HFFc6 (cell line): ENCODE measurements around the gene AACS. TPM values are rescaled to one million over a fixed set of nuclear protein-coding genes. Genes with fewer than 3 reads are reported as not detected.

Source experiments
- DNase-seq: peaks from one replicate; pipeline ENCODE4 v3.0.0-alpha.2; 2018
- H3K27ac Mint-ChIP-seq: 2 replicates; pipeline ENCODE4 v1.8.0; 2020; ENCODE audit warnings: mild to moderate bottlenecking, mixed read lengths
- H3K27me3 Mint-ChIP-seq: 2 replicates; pipeline ENCODE4 v1.8.0; 2021; ENCODE audit warnings: mild to moderate bottlenecking, moderate library complexity, mixed read lengths; ENCODE audit not compliant: insufficient read depth
- H3K36me3 Mint-ChIP-seq: 2 replicates; pipeline ENCODE4 v1.8.0; 2021; ENCODE audit warnings: low read depth, mixed read lengths
- H3K4me1 Mint-ChIP-seq: 2 replicates; pipeline ENCODE4 v1.8.0; 2020; ENCODE audit warnings: low read depth, mixed read lengths
- H3K4me3 Mint-ChIP-seq: 2 replicates; pipeline ENCODE4 v1.8.0; 2020; ENCODE audit warnings: mild to moderate bottlenecking, moderate library complexity, mixed read lengths
- H3K9me3 Mint-ChIP-seq: 2 replicates; pipeline ENCODE4 v1.8.0; 2020; ENCODE audit warnings: mild to moderate bottlenecking, mixed read lengths
- total RNA-seq, 6 experiments: library from RNA; stranded (reverse); fragmentation: NEBNext Ultra II Directional; extraction: Animal tissue kit (Norgen Biotek cat#: 25700); gene quantifications; 2 replicates in 1 of 6; 3 replicates in 5 of 6; pipeline ENCODE4 v1.2.3, GENCODE V29; 2021
- TF ChIP-seq, protein P1 (sequence below): fragments of 200-600 bp; sonication (generic); IDR thresholded peaks from 2 replicates; pipeline ENCODE4 v1.5.0; 2021; ENCODE audit warnings: antibody characterized with exemption, mild to moderate bottlenecking

The AACS gene
- total RNA-seq, 6 experiments from 2014 or later: 21.6 to 29.5 (median 24.2) TPM

DNA sequence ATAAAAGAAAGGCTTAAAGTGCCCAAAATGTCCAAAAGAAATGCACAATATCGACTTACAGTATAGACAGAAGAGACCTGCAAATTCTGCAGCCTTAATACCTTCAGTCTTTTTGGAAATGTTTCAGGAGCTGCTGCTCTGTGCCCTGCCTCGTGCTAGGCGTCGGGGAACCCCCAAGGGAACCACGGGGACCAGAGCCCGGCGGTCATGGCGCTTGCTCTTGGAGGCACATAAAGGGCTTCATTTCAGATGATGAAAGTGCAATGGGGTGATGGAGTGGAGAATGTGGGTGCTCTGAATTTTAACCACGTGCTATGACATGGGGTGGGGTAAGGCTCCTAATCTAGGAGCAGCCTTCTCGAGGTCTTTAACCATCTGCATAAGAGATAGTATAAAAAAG is 14.8 kb upstream of the AACS start:
- H3K36me3 Mint-ChIP-seq: no peaks in the 10 kb centered on the region
- H3K27me3 Mint-ChIP-seq: peaks cover 4% of the 10 kb centered on the region; the same call in 1 of the 2 replicates

DNA sequence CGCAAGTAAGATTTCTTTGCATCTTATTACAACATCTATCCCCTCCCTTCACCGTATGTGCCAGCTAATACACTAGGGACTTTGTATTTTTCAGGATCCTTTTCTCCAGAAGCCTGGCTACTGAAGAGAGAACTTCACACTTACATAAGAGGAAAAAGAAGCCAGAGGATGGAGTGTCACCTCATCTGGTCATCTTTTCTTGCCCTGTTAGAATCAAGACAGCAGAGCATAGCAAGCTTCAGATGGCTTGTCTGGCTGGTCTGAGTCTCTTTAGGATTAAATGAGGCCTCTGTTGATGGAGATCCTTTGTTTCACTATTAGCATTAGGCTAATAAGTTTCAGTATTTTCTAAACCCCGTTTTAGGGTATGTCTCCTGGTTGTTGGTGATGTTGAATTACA is 14.4 kb upstream of the AACS start:
- peaks cover 4% of the 10 kb centered on the region; the same call in 1 of the 2 replicates for H3K27me3 Mint-ChIP-seq
- H3K4me3 Mint-ChIP-seq: no peak overlapping the region
- DNase-seq: no peak
- H3K4me1 Mint-ChIP-seq: peaks cover 7% of the 10 kb centered on the region; the same call in 1 of the 2 replicates
- H3K27ac Mint-ChIP-seq: no peak overlapping the region
- TF ChIP-seq, protein P1, sequence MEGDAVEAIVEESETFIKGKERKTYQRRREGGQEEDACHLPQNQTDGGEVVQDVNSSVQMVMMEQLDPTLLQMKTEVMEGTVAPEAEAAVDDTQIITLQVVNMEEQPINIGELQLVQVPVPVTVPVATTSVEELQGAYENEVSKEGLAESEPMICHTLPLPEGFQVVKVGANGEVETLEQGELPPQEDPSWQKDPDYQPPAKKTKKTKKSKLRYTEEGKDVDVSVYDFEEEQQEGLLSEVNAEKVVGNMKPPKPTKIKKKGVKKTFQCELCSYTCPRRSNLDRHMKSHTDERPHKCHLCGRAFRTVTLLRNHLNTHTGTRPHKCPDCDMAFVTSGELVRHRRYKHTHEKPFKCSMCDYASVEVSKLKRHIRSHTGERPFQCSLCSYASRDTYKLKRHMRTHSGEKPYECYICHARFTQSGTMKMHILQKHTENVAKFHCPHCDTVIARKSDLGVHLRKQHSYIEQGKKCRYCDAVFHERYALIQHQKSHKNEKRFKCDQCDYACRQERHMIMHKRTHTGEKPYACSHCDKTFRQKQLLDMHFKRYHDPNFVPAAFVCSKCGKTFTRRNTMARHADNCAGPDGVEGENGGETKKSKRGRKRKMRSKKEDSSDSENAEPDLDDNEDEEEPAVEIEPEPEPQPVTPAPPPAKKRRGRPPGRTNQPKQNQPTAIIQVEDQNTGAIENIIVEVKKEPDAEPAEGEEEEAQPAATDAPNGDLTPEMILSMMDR: no peak
- no peaks in the 10 kb centered on the region for H3K36me3 Mint-ChIP-seq
- no peaks in the 10 kb centered on the region for H3K9me3 Mint-ChIP-seq

More for the DNA sequence above, 14.8 kb upstream of the AACS start:
- H3K9me3 Mint-ChIP-seq: no peaks in the 10 kb centered on the region
- TF ChIP-seq, protein P1: no peak
- no peak overlapping the region for H3K4me3 Mint-ChIP-seq
- peaks cover 7% of the 10 kb centered on the region; the same call in 1 of the 2 replicates for H3K4me1 Mint-ChIP-seq
- no peak for DNase-seq
- no peak overlapping the region for H3K27ac Mint-ChIP-seq

DNA sequence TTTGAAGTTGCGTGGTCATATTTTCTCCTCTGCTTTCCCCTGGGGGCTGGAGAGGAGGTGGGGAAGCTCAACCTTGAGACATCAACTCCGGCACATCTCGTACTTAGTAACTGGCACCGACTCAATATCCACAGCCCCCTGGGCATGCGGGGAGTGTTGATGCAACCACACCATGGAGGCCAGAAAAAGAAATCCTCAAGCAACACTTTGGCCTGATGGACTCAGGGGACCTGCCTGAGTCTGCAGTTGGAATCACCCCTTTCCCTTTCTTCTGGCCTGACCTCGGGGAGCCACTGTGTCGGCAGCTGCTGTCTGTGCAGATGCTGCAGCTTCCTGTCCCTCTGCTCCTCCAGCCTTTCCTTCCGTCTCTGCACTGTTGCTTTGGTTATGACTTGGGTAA is 11.4 kb upstream of the AACS start:
- H3K27me3 Mint-ChIP-seq: peaks cover 14% of the 10 kb centered on the region
- H3K36me3 Mint-ChIP-seq: no peaks in the 10 kb centered on the region
- H3K4me3 Mint-ChIP-seq: peak overlapping the region; percentile 12; the same call in 1 of the 2 replicates
- no peak for DNase-seq
- no peaks in the 10 kb centered on the region for H3K9me3 Mint-ChIP-seq
- H3K4me1 Mint-ChIP-seq: peaks cover 12% of the 10 kb centered on the region
- no peak overlapping the region for H3K27ac Mint-ChIP-seq
- TF ChIP-seq, protein P1: no peak

DNA sequence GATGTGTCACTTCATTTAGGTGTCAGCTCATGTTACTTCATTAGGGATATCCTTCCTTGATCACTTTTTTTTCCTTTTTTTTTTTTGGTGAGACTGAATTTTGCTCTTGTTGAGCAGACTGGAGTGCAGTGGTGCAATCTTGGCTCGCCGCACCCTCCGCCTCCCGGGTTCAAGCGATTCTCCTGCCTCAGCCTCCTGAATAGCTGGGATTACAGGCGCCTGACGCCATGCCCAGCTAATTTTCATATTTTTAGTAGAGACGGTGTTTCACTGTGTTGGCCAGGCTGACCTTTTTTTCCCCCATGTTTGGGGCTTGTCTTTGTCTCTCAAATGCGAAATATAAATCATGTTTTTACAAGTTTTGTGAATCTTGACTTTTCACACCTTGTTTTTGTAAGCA is 9.6 kb upstream of the AACS start:
- TF ChIP-seq, protein P1: no peak
- Mint-ChIP-seq H3K27me3 (peaks cover 17% of the 10 kb centered on the region), H3K4me1 (peaks cover 12% of the 10 kb centered on the region), H3K36me3 (no peaks in the 10 kb centered on the region), H3K9me3 (no peaks in the 10 kb centered on the region), H3K4me3 (no peak overlapping the region), H3K27ac (no peak overlapping the region)
- no peak for DNase-seq

DNA sequence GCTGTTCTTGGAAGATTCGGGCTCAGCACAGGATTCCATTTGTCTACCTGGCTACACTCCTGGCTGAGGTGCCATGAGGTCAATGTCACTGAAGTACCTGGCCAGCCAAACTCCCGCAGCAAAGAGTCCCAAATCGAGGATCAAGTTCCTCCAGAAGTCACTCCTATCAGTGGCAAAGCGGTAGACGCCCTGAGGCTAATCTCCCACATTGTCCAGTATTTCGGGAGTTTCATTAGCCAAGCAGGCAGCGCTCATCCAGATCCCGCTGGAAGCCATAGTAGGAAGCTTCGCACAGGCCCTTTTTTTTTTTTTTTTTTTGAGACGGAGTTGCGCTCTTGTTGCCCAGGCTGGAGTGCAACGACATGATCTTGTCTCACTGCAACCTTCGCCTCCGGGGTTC is 8.9 kb upstream of the AACS start:
- Mint-ChIP-seq H3K27ac (no peak overlapping the region), H3K9me3 (no peaks in the 10 kb centered on the region), H3K36me3 (no peaks in the 10 kb centered on the region), H3K4me1 (peaks cover 12% of the 10 kb centered on the region), H3K4me3 (peak overlapping the region; percentile 53), H3K27me3 (peaks cover 17% of the 10 kb centered on the region)
- no peak for DNase-seq
- TF ChIP-seq, protein P1: no peak

DNA sequence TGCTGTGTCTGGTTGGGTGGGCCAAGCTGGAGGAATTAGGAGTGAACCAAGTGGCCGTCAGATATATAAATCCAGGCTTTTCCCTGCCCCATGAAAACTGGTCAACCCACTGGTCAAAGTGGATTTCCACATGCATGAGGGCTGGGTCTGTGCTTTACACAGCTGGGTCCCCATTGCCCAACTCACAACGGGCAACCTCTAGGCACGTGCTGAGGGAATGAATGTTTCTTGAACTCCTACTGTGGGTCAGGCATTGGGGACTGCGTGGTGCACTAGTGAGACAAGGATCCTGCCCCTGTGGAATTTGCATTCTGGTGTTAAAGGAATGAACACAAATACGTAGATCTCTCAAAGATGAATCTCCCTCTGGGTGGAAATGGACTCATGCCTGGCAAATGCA is 7.5 kb upstream of the AACS start:
- Mint-ChIP-seq H3K27ac (no peak overlapping the region), H3K9me3 (no peaks in the 10 kb centered on the region), H3K4me3 (no peak overlapping the region), H3K4me1 (peaks cover 12% of the 10 kb centered on the region), H3K36me3 (no peaks in the 10 kb centered on the region), H3K27me3 (peaks cover 18% of the 10 kb centered on the region)
- TF ChIP-seq, protein P1: no peak
- no peak for DNase-seq
